ENCODE measurements around the gene SERPINH1. TPM values are rescaled to one million over a fixed set of nuclear protein-coding genes. Genes with fewer than 3 reads are reported as not detected.

The SERPINH1 gene
- total RNA-seq, 4 donors from 2014 or later, result 149 to 226 (median 173) TPM

DNA sequence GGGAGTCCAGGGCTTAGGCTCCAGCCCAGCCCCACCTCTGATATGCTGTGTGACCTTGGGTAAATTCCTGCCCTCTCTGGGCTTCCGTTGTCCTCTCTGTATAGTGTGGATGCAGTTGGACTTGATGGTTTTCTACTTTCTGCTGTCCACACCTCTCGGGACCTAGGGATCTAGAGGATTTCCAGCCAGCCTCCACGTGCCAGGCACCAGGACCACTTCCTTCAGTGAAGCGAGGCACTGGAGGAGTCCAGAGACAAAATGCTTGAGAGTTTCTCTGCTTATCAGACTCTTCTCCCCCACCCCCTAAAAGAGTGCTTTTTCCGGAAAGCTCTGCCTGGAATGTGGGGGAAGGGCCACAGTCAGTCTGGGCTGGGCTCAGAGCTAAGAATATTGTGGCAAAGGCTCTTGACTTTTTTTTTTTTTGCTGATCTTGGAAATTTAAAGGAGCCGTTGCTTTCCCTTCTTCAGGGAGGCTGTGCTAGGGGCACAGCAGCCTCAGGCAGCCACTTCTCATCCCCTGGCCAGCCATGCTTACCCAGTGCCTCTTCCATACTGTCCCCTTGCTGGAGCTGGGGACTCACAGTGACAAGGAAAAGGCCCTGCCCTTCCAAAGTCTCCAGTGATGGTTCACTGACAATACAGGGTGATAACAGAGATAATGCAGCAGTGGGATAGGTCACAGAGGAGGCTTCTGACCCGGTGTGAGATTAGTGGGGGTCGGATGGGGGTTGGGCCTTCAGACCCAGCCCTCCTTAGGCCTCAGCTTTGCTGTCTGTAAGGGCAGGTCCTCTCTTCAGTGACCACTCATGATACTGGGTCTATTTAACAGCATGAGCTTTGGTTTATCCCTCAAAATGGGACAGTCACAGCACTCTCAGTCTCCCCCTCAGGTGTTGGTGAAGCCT is 2.9 kb upstream of the SERPINH1 start:
- TF ChIP-seq, protein P1, sequence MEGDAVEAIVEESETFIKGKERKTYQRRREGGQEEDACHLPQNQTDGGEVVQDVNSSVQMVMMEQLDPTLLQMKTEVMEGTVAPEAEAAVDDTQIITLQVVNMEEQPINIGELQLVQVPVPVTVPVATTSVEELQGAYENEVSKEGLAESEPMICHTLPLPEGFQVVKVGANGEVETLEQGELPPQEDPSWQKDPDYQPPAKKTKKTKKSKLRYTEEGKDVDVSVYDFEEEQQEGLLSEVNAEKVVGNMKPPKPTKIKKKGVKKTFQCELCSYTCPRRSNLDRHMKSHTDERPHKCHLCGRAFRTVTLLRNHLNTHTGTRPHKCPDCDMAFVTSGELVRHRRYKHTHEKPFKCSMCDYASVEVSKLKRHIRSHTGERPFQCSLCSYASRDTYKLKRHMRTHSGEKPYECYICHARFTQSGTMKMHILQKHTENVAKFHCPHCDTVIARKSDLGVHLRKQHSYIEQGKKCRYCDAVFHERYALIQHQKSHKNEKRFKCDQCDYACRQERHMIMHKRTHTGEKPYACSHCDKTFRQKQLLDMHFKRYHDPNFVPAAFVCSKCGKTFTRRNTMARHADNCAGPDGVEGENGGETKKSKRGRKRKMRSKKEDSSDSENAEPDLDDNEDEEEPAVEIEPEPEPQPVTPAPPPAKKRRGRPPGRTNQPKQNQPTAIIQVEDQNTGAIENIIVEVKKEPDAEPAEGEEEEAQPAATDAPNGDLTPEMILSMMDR (IDR thresholded peaks at IDR 0.05; ENCODE audit: low read depth), result no peak

DNA sequence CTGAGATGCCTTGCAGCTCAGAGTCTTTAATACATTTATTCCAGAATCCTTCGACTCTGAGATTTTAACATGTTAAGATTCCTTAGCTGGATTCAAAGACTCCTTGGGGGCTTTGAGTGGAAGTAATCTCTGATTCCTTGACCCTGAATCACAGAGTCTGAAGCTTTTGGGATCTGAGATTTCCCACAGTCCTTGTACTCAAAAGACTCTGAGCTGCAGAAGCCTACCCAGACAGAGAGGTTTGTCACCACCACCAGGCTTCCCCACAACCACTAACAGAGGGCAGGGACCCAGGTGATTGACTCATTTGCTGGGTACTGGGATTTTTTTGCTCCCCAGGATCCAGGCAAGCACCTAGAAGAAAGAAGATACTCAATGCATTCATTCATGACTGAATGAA is 1.4 kb upstream of the SERPINH1 start:
- TF ChIP-seq, protein P1 (IDR thresholded peaks at IDR 0.05; ENCODE audit: low read depth), result no peak

DNA sequence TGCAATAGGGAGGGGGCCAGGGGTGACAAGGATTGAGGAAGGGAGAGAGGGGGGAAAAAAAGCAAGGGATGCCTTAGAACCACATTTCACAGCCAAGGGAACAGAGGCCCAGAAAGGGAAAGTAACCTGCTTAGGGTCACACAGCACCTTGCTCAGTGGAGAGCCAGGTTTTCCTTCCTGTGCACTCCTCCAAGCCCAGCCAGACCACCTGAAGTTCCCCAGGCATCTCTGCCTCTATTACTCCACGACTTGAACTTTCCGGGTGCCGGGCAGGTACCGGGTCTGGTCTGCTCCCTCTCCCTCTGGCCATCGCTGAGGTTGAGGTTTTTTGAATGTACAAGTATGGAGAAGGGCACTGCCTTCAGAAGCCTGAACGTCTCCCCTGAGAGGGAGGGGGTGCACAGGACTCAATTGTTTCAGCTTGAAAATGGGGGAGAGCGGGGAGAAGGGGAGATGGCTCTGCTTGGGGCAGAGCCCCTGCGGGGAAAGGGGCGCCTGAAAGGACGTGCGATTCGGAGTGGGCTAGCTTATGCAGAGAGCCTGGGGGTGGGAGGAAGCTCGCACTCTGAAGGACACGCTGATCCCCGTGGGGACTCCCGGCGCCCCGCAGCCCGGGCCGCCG is 516 bp upstream of the SERPINH1 start:
- TF ChIP-seq, protein P1 (IDR thresholded peaks at IDR 0.05; ENCODE audit: low read depth), result no peak

DNA sequence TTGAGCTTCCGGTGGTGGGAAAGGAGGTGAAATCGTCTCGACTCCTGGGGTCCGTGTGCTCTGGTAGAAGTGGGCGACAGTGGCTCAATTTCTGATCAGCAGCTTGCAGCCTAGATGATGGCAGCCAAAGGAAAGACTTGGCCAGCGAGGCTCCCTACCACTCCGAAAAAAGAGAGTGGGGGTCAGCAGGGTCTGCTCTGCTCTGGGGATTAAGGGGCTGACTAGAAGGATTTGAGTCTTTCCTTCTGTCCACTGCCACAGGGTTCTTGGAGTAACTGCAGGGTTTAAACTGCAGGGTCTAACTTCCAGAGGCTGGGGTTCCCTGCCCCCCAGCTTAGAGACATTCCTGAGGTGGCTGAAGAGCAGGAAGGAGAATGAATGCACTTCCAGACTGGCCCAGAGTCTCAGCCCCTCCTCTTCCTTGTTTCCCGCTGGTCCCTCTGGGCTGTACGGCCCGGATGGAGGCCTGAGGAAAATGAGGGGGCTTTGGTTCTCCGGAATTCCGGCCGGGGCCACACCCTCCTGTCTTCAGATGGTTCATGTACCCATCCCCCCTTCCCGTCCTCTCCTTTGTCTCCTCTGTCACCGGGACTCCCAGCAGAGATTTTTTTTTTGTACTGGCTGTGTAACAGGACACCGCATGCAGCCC is 907 bp downstream of the SERPINH1 start:
- TF ChIP-seq, protein P1 (IDR thresholded peaks at IDR 0.05; ENCODE audit: low read depth), result no peak

DNA sequence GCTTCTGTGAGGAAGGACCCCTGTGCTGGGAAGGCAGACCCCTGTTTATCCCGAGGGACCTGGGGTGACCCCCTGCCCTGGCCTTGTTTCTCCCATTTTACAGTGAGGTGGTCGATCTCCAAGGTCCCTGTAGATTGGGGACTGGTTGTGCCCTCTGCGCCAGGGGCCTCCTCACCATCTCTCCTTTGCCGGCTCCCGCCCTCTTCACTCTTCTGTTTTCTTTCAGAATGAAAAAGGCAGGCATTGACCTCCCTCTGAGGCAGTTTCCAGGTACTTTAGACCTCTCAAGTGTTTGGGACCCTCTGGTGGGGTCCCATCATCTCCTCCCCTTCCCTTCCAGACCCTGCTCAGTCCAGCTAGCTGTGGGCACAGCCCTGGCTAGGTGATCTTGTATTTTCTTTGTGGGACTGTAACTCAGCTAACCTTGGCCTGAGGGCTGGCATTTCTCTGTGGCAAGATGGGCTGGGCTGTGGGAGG is 1.5 kb downstream of the SERPINH1 start:
- TF ChIP-seq, protein P1 (IDR thresholded peaks at IDR 0.05; ENCODE audit: low read depth), result no peak

DNA sequence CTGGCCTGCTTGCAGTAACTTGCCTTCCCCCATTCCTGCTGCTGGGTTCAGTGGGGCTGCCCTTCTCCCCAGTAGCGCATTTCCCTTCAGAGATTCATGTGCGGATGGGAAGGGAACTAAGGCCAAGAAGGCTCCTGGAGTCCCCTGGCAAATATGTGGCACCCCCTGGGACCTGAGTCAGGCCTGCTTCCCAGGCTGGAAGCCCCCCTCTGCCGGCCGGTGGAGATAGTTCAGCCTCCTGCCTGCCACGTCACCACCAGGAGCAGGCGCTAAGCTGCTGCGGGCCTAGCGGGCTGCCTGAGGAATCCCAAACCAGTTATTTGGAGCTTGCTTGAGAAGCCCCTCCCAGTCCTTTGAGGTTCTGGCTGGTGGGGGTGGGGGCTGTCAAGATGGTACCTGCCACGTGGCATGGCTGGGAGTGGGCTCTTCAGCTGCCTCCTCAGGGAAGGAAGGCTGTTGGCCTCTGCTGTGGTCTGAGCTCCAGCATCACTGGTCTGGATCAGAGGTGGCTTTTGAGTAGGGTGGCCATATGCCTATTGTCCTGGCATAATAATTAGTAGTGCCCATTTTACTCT is 2.0 kb downstream of the SERPINH1 start:
- TF ChIP-seq, protein P1 (IDR thresholded peaks at IDR 0.05; ENCODE audit: low read depth), result no peak
